ENCODE results near the gene MPRIP. TPM values are rescaled to one million over a fixed set of nuclear protein-coding genes. Genes with fewer than 3 reads are reported as not detected.

Gene MPRIP
- total and polyA plus RNA-seq, 2 of the 13 experiments (the other 11 are each of a cell fraction or from before 2014, with no cell fraction given) = 50.2 to 52.4 TPM

- TF ChIP-seq KIAA2018 (CRISPR knock-in tag; IDR thresholded peaks at IDR 0.05; ENCODE audit: borderline replicate concordance) = 0 out of 2 replicates have a peak, but pooled peaks have one; percentile 12
- no peak for TF ChIP-seq THYN1 (CRISPR knock-in tag; IDR thresholded peaks at IDR 0.05; ENCODE audit: borderline replicate concordance, low read depth)
- TF ChIP-seq ZKSCAN5 (CRISPR knock-in tag; IDR thresholded peaks at IDR 0.05) = no peak
- TF ChIP-seq ZNF207 (IDR thresholded peaks at IDR 0.05; ENCODE audit: borderline replicate concordance) = no peak
- no peak for TF ChIP-seq SP2 (CRISPR knock-in tag; IDR thresholded peaks at IDR 0.05)
- no peak for TF ChIP-seq NR3C1 (CRISPR knock-in tag; IDR thresholded peaks at IDR 0.05)
- TF ChIP-seq POLR2AphosphoS5 (IDR thresholded peaks at IDR 0.05; ENCODE audit: low read depth, low read length) = no peak
- TF ChIP-seq EED (CRISPR knock-in tag; IDR thresholded peaks at IDR 0.05) = no peak
- no peak for TF ChIP-seq PHF5A (CRISPR knock-in tag; IDR thresholded peaks at IDR 0.05; ENCODE audit: low read depth, unreplicated experiment)
- TF ChIP-seq, protein P1, sequence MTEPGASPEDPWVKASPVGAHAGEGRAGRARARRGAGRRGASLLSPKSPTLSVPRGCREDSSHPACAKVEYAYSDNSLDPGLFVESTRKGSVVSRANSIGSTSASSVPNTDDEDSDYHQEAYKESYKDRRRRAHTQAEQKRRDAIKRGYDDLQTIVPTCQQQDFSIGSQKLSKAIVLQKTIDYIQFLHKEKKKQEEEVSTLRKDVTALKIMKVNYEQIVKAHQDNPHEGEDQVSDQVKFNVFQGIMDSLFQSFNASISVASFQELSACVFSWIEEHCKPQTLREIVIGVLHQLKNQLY (CRISPR knock-in tag; IDR thresholded peaks at IDR 0.05) = no peak
- no peak; the same call in 1 of the 2 replicates for TF ChIP-seq ZNF773 (CRISPR knock-in tag; IDR thresholded peaks at IDR 0.05; ENCODE audit: borderline replicate concordance)
- no peak for TF ChIP-seq ATAD3A (CRISPR knock-in tag; IDR thresholded peaks at IDR 0.05)
- TF ChIP-seq ZNF674 (CRISPR knock-in tag; IDR thresholded peaks at IDR 0.05; ENCODE audit: low read depth) = no peak
- TF ChIP-seq, protein P2, sequence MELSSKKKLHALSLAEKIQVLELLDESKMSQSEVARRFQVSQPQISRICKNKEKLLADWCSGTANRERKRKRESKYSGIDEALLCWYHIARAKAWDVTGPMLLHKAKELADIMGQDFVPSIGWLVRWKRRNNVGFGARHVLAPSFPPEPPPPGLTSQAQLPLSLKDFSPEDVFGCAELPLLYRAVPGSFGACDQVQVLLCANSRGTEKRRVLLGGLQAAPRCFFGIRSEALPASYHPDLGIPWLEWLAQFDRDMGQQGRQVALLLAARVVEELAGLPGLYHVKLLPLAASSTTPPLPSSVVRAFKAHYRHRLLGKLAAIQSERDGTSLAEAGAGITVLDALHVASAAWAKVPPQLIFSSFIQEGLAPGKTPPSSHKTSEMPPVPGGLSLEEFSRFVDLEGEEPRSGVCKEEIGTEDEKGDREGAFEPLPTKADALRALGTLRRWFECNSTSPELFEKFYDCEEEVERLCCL (CRISPR knock-in tag; IDR thresholded peaks at IDR 0.05; ENCODE audit: borderline replicate concordance) = no peak
- no peak for TF ChIP-seq ZNF256 (CRISPR knock-in tag; conservative IDR thresholded peaks at IDR 0.05)
- TF ChIP-seq ZNF383 (CRISPR knock-in tag; IDR thresholded peaks at IDR 0.05; ENCODE audit: borderline replicate concordance) = no peak
These were observed 163.3 kb downstream of the MPRIP start (continued) for GRCh38 chr17:17205368-17206123.
